ENCODE measurements around the gene TM9SF3.
"Not testable (repeated sequence)": the region's sequence is repeated elsewhere in the genome, so short reads cannot be mapped to it uniquely, and the experiment has no call there.

Gene TM9SF3

DNA sequence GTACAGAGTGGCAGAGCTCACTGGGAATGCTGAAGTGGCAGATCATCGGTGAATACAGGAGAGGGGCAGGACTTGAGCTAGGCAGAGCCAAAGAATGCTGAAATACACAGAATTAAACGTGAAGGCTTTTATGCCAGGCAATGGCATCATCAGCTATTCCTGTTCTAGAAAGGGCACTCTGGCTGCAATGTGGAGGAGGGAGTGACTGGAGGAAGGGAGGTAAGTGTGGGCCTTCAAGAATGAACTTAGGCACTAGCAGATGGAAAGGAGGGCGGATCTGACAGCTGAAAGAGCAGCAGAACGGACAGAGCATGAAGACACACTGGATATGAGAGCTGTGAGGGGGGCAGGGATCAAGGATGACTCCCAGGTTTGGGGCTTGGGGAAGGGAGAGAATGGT lies 12.0 kb upstream of the TM9SF3 start:
- no peak for DNase-seq (ENCODE audit: low read depth)

GRCh38 chr10:96596422-96597407 lies 9.9 kb upstream of the TM9SF3 start:
- DNase-seq (ENCODE audit: low read depth) = no peak

- no peak for DNase-seq (ENCODE audit: low read depth)
These were observed 8.9 kb upstream of the TM9SF3 start for GRCh38 chr10:96595741-96596140.

GRCh38 chr10:96591946-96592345 lies 5.1 kb upstream of the TM9SF3 start:
- no peak for DNase-seq (ENCODE audit: low read depth)

DNA sequence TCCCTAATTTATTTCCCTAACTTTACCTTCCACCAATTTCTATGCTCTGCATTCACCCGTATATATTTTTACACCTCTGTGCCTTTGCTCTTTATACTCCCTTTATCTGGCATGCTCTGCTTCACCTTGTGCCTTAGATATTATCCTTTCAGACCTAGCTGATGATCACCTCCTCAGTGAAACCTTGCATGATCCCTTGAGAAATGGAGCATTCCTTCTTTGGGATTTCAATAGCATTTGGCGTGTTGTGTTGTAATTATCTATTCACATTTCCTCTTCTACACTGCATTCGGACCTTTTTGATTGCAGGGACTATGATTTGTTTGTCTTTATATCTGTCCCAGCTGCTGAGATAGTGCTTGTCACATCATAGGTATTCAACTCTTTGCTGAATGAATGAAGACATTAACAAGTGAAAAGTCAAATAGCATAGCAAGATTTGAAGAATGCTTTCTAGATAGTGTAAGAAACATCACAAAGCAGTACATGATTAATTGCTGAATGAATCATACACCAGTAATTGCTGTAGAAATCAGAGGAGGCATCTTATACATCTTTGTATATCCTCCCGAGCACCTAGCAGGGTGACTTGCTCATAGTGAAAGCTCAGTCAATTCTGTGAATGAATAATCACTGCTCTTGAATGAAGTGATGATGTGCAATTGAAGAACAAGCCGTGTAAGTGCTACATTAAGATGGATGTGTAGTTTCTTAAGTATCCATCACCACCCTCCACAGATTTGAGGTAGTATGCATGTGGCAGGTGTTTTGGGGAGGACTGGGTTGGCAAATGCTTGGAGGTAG lies 2.0 kb upstream of the TM9SF3 start:
- no peak for DNase-seq (ENCODE audit: low read depth)

GRCh38 chr10:96588060-96588554 lies 1.3 kb upstream of the TM9SF3 start:
- no peak for DNase-seq (ENCODE audit: low read depth)

DNA sequence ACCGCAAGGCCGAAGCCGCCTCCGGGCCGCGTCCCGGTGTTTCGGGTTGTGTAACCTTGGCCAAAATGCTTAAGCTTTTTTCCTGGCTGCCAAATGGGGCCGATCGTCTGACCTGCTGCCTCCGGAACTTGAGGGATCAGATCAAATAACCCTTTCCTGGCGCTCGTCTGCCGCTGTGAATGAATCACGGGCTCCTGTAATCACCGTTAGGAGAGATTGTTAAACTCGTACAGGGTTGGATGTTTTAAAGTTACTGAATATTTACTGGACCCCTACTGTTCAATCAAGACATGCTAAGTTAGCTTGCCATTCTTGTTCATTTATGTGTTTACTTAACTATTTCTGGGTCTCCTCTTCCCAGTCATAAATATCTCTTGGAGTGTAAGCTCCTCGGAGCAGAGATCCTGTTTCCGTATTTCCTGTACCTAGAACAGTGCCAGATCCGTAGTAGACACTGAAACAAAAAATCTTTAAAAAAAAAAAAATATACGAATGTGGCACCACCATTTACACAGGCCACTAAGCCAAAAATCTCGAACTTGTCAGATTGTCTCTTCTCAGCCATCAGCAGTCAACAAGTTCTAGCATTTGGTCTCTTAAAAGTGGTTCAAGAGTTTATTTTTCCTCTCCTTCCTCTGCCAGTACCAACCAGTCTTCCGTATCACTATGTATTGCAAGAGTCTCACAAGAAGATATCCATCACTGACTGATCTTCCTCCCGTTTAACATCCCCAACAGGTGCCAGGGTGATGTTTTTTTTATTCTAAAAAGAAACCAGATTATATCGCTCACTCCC lies 650 bp upstream of the TM9SF3 start:
- DNase-seq (ENCODE audit: low read depth) = no peak

- DNase-seq (ENCODE audit: low read depth) = no peak
These were observed 935 bp downstream of the TM9SF3 start for GRCh38 chr10:96585736-96586418.

DNA sequence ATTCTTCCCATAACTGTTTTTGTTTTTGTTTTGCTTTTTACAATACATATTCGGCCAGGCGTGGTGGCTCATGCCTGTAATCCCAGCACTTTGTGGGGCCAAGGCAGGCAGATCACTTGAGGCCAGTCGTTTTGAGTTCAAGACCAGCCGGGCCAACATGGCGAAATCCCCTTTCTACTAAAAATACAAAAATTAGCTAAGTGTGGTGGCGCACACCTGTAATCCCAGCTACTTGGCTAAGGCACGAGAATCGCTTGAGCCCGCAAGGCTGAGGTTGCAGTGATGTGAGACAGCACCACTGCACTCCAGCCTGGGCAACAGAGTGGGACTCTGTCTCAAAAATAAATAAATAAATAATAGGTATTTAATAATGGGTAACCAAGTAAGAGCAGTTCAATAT lies 2.3 kb downstream of the TM9SF3 start:
- no peak for DNase-seq (ENCODE audit: low read depth)

GRCh38 chr10:96584035-96584434 lies 2.8 kb downstream of the TM9SF3 start:
- DNase-seq (ENCODE audit: low read depth) = no peak

- DNase-seq (ENCODE audit: low read depth) = no peak
These were observed 7.7 kb downstream of the TM9SF3 start for GRCh38 chr10:96579133-96579532.

GRCh38 chr10:96578633-96579032 lies 8.2 kb downstream of the TM9SF3 start:
- DNase-seq (ENCODE audit: low read depth) = no peak

DNA sequence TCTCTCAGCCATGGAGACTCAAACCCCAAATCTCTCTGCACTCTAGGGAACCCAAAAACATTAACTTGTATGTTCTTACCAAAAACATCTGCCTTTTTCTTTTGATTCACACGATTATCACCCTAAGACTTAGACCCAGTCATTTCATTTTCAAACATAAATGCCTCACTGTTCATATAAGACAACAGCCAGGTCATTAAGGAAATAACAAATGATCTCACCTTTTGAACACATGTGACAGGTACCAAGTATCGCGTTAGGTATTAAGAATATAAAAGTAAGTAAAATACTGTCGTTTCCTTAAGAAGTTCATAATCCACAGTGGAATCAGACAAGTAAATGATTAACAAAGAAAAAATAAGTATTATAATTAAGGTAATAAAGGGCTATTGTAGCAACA lies 8.8 kb downstream of the TM9SF3 start:
- no peak for DNase-seq (ENCODE audit: low read depth)

DNA sequence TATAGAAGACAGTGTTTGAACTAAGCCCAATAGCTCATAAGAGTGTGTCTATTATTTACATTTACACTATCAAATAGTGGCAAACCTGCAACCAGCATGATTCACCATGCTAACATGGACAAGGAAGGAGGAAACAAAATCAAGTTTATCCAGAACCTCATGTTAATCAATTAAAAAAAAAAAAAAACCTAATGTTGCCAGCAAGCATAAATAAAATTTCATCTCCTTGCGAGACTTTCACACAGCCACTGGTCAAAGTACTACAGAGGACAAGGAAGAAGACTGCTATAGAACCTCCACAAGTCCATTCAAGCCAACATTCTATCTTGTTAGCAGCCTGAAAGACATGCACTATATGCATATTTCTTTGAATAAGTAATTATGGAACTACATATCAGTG lies 9.7 kb downstream of the TM9SF3 start:
- no peak for DNase-seq (ENCODE audit: low read depth)

DNA sequence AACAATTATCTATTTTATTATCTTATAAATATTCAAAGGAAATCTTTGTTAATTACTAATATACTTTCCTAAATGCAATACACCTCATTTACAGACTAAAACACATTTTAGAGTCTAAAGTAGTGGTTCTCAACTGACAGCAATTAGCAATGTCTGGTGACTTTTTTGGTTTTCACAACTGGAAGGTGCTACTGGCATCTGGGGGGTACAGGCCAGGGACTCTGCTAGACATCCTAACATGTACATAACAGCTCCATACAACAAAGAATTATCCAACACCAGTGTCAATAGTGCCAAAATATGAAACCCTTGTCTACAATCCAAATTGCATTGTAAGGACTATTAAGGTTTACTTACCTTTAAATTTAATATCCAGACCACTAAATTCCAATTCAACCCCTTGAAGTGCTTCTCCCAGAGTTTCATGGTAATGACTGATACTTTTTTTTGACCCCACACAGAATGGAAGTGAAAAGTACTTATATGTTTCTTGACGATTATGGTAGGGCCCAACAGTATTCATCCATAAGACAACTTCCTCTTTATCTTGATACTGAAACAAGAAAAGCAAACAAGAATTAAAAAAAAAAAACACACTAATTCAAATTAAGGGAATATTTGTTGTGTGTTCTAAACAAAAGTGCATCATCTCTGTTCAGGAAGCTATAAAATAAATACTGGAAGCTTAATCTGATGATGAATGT lies 10.4 kb downstream of the TM9SF3 start:
- no peak for DNase-seq (ENCODE audit: low read depth)

DNA sequence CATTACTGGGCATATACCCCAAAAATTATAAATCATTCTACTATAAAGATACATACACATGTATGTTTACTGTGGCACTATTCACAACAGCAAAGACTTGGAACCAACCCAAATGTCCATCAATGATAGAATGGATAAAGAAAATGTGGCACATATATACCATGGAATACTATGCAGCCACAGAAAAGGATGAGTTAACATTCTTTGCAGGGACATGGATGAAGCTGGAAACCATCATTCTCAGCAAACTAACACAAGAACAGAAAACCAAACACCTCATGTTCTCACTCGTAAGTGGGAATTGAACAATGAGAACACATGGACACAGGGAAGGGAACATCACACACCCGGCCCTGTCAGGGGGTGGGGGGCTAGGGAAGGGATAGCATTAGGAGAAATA lies 12.2 kb downstream of the TM9SF3 start:
- DNase-seq (ENCODE audit: low read depth) = not testable (repeated sequence)

DNA sequence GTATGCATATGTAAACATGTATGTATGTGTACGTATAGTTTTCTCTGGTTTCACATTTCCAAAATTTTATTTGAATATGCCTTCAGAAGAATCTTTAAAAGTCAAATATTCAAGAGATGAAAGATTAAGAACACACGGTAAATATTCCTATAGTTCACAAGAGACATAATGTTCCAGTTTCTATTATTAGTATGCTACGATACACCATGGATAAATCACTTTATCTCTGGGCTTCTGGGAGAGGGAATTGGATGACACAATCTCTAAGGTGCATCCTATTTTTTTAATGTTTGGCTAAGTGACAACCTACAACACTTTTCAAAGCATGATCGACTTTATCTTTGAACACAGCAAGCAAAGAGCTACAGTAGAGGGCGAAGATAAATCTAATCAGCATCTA lies 13.8 kb downstream of the TM9SF3 start:
- DNase-seq (ENCODE audit: low read depth) = no peak

GRCh38 chr10:96570983-96571964 lies 15.5 kb downstream of the TM9SF3 start:
- DNase-seq (ENCODE audit: low read depth) = no peak

DNA sequence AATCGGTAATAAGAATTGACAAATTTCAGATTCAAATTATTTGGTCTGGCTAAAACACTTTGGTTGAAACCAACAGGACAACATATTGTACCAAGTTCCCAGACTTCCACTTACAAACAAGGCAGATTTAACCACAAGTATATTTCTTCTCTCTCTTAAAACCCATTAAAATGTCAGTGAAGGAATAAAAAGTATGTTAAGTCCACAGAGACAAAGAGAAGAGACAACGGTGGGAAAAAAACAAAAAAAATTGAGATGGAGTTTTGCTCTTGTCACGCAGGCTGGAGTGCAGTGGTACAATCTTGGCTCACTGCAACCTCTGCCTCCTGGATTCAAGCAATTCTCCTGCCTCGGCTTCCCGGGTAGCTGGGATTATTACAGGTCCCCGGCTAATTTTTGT lies 16.3 kb downstream of the TM9SF3 start:
- DNase-seq (ENCODE audit: low read depth) = no peak

DNA sequence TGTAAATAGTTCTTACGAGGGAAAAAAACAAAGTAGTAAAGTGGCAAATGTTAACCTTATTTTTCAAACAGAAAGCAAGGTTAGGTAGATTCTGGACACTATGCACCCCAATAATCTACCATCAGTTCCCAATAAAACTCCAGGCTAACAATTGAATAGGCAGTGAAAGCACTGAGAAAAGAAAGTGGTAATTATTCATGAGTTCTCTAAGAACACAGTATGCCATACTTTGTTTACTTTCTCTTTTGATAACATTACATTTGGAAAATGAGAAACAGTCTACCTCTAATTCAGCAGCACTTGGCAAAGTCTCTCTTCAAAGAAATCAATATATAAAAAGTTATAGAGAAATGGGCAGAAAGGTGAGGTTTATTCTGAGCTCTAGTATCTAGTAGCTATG lies 18.4 kb downstream of the TM9SF3 start:
- no peak for DNase-seq (ENCODE audit: low read depth)
